ENCODE data around the gene SLC9A9. TPM values are rescaled to one million over a fixed set of nuclear protein-coding genes. Genes with fewer than 3 reads are reported as not detected.

SLC9A9 gene
- total and polyA plus RNA-seq, 4 donors, result 3.3 to 15.0 (median 6.1) TPM

DNA sequence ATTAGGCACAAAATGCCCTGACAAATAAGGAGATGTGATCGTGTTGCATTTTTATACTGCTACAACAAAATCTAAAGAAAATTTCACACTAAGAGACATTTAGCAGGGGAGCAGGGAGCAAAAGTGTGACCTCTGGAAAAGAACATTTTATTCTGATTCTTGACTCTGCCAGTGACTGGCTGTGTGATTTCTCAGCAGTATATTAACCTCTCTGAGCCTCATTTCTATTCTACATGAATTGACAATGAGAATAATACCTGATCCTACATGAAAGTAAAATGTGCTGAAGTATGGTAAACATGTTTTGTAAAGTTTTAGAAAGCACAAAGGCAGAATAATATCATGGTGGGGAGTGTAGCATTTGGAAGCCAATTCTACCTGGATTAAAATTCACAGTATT, 273.3 kb downstream of the SLC9A9 start:
- Histone ChIP-seq H3K4me3 (ENCODE audit: low read depth in 1 of 3, low read length in 3 of 3) (no peak overlapping the region), H3K9ac (ENCODE audit: low read depth in 1 of 2, low read length in 2 of 2) (no peak overlapping the region), H3K27ac (ENCODE audit: low read depth in 1 of 2, low read length in 2 of 2) (no peak overlapping the region), H3K27me3 (ENCODE audit: control insufficient read depth in 4 of 4, insufficient read depth in 4 of 4, low read length in 3 of 4) (no peaks in the 10 kb centered on the region), H3K36me3 (ENCODE audit: control insufficient read depth in 4 of 4, insufficient read depth in 3 of 4, low read depth in 1 of 4, low read length in 3 of 4) (peaks cover 0 to 4% (median 0%) of the 10 kb centered on the region in 4 donors), H3K9me3 (ENCODE audit: control insufficient read depth in 4 of 4, low read length in 3 of 4) (no peaks in the 10 kb centered on the region), H3K4me1 (ENCODE audit: control insufficient read depth in 4 of 4, insufficient read depth in 4 of 4, low read length in 3 of 4) (no peaks in the 10 kb centered on the region)
- TF ChIP-seq, protein P1, sequence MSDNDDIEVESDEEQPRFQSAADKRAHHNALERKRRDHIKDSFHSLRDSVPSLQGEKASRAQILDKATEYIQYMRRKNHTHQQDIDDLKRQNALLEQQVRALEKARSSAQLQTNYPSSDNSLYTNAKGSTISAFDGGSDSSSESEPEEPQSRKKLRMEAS (IDR thresholded peaks at IDR 0.05), result no peak
- no peak for TF ChIP-seq HNF4A (conservative IDR thresholded peaks at IDR 0.05)
- TF ChIP-seq SP1 (IDR thresholded peaks at IDR 0.05), result no peak
- TF ChIP-seq EGR1 (IDR thresholded peaks at IDR 0.05; ENCODE audit: low read depth in 2 of 2), result no peak
- TF ChIP-seq ZBTB33 (IDR thresholded peaks at IDR 0.05), result no peak
- no peak for TF ChIP-seq RXRA (IDR thresholded peaks at IDR 0.05)
- TF ChIP-seq ATF3 (IDR thresholded peaks at IDR 0.05), result no peak
- TF ChIP-seq FOXA1 (IDR thresholded peaks at IDR 0.05), result no peak
- WGBS, result 90% methylated on average over 1 of the region's 1 CpG
- DNase-seq (ENCODE audit: low spot score), result no peak

GRCh38 chr3:143573610-143574303, 274.5 kb downstream of the SLC9A9 start:
- Histone ChIP-seq H3K9me3 (ENCODE audit: control insufficient read depth in 4 of 4, low read length in 3 of 4) (no peaks in the 10 kb centered on the region), H3K36me3 (ENCODE audit: control insufficient read depth in 4 of 4, insufficient read depth in 3 of 4, low read depth in 1 of 4, low read length in 3 of 4) (peaks cover 0 to 4% (median 0%) of the 10 kb centered on the region in 4 donors), H3K4me3 (ENCODE audit: low read depth in 1 of 3, low read length in 3 of 3) (no peak overlapping the region), H3K27me3 (ENCODE audit: control insufficient read depth in 4 of 4, insufficient read depth in 4 of 4, low read length in 3 of 4) (no peaks in the 10 kb centered on the region), H3K27ac (ENCODE audit: low read depth in 1 of 2, low read length in 2 of 2) (no peak overlapping the region), H3K9ac (ENCODE audit: low read depth in 1 of 2, low read length in 2 of 2) (no peak overlapping the region), H3K4me1 (ENCODE audit: control insufficient read depth in 4 of 4, insufficient read depth in 4 of 4, low read length in 3 of 4) (no peaks in the 10 kb centered on the region)
- no peak for DNase-seq (ENCODE audit: low spot score)
- TF ChIP-seq, protein P2, sequence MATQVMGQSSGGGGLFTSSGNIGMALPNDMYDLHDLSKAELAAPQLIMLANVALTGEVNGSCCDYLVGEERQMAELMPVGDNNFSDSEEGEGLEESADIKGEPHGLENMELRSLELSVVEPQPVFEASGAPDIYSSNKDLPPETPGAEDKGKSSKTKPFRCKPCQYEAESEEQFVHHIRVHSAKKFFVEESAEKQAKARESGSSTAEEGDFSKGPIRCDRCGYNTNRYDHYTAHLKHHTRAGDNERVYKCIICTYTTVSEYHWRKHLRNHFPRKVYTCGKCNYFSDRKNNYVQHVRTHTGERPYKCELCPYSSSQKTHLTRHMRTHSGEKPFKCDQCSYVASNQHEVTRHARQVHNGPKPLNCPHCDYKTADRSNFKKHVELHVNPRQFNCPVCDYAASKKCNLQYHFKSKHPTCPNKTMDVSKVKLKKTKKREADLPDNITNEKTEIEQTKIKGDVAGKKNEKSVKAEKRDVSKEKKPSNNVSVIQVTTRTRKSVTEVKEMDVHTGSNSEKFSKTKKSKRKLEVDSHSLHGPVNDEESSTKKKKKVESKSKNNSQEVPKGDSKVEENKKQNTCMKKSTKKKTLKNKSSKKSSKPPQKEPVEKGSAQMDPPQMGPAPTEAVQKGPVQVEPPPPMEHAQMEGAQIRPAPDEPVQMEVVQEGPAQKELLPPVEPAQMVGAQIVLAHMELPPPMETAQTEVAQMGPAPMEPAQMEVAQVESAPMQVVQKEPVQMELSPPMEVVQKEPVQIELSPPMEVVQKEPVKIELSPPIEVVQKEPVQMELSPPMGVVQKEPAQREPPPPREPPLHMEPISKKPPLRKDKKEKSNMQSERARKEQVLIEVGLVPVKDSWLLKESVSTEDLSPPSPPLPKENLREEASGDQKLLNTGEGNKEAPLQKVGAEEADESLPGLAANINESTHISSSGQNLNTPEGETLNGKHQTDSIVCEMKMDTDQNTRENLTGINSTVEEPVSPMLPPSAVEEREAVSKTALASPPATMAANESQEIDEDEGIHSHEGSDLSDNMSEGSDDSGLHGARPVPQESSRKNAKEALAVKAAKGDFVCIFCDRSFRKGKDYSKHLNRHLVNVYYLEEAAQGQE (IDR thresholded peaks at IDR 0.05), result no peak
- TF ChIP-seq JUND (IDR thresholded peaks at IDR 0.05), result no peak
- 85% methylated on average over 8 of the region's 8 CpGs for WGBS

- Histone ChIP-seq H3K4me1 (ENCODE audit: control insufficient read depth in 4 of 4, insufficient read depth in 4 of 4, low read length in 3 of 4) (no peaks in the 10 kb centered on the region), H3K36me3 (ENCODE audit: control insufficient read depth in 4 of 4, insufficient read depth in 3 of 4, low read depth in 1 of 4, low read length in 3 of 4) (peaks cover 0 to 4% (median 0%) of the 10 kb centered on the region in 4 donors), H3K9ac (ENCODE audit: low read depth in 1 of 2, low read length in 2 of 2) (no peak overlapping the region), H3K9me3 (ENCODE audit: control insufficient read depth in 4 of 4, low read length in 3 of 4) (no peaks in the 10 kb centered on the region), H3K27ac (ENCODE audit: low read depth in 1 of 2, low read length in 2 of 2) (no peak overlapping the region), H3K27me3 (ENCODE audit: control insufficient read depth in 4 of 4, insufficient read depth in 4 of 4, low read length in 3 of 4) (no peaks in the 10 kb centered on the region), H3K4me3 (ENCODE audit: low read depth in 1 of 3, low read length in 3 of 3) (no peak overlapping the region)
- DNase-seq (ENCODE audit: low spot score), result no peak
- 96% methylated on average over 1 of the region's 1 CpG for WGBS
- TF ChIP-seq EGR1 (IDR thresholded peaks at IDR 0.05; ENCODE audit: low read depth in 2 of 2) (no peak), YY1 (IDR thresholded peaks at IDR 0.05) (no peak), FOXA2 (IDR thresholded peaks at IDR 0.05) (no peak), FOXA1 (IDR thresholded peaks at IDR 0.05) (no peak), ATF3 (IDR thresholded peaks at IDR 0.05) (no peak)
- TF ChIP-seq, protein P3, sequence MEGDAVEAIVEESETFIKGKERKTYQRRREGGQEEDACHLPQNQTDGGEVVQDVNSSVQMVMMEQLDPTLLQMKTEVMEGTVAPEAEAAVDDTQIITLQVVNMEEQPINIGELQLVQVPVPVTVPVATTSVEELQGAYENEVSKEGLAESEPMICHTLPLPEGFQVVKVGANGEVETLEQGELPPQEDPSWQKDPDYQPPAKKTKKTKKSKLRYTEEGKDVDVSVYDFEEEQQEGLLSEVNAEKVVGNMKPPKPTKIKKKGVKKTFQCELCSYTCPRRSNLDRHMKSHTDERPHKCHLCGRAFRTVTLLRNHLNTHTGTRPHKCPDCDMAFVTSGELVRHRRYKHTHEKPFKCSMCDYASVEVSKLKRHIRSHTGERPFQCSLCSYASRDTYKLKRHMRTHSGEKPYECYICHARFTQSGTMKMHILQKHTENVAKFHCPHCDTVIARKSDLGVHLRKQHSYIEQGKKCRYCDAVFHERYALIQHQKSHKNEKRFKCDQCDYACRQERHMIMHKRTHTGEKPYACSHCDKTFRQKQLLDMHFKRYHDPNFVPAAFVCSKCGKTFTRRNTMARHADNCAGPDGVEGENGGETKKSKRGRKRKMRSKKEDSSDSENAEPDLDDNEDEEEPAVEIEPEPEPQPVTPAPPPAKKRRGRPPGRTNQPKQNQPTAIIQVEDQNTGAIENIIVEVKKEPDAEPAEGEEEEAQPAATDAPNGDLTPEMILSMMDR (IDR thresholded peaks at IDR 0.05; ENCODE audit: low read depth, low read length, missing input control), result no peak
- TF ChIP-seq, protein P1 (IDR thresholded peaks at IDR 0.05), result no peak
- TF ChIP-seq, protein P2 (IDR thresholded peaks at IDR 0.05), result no peak
Observed at GRCh38 chr3:143571548-143571947, 276.7 kb downstream of the SLC9A9 start.
